Measurements from ENCODE around the gene PELI3. TPM values are rescaled to one million over a fixed set of nuclear protein-coding genes. Genes with fewer than 3 reads are reported as not detected.

Gene PELI3
- total and polyA plus RNA-seq, 2 of the 8 experiments (the other 6 are each of a cell fraction or from before 2014, with no cell fraction given) = 5.2 to 7.6 TPM

GRCh38 chr11:66419825-66420224, 46.9 kb upstream of the PELI3 start:
- Histone ChIP-seq H2BK120ac (replicated peaks; ENCODE audit: low read depth, low read length) (no peak overlapping the region), H3K14ac (ENCODE audit: insufficient read length) (no peak overlapping the region), H2BK20ac (ENCODE audit: low read length) (no peak overlapping the region), H2AFZ (ENCODE audit: low read length) (no peak overlapping the region), H3K79me1 (ENCODE audit: low read depth, low read length) (no peaks in the 10 kb centered on the region), H3K27ac (ENCODE audit: low read depth, low read length) (no peak overlapping the region), H2BK5ac (ENCODE audit: low read depth, low read length) (no peak overlapping the region), H2BK15ac (ENCODE audit: low read length) (no peak overlapping the region), H2AK5ac (ENCODE audit: low read depth, low read length) (no peak overlapping the region), H3K9ac (replicated peaks in 1 of 4; ENCODE audit: extremely low read depth in 1 of 4, low read depth in 3 of 4, low read length in 3 of 4) (no peak overlapping the region; a peak in 1 of 7 replicates), H3K9me3 (ENCODE audit: insufficient read depth in 2 of 2, low read depth in 1 of 2, low read length in 1 of 2) (no peaks in the 10 kb centered on the region), H3K4me1 (replicated peaks in 1 of 4; ENCODE audit: control insufficient read depth in 3 of 4, insufficient read depth in 4 of 4, low read length in 3 of 4) (peaks cover 7 to 24% (median 11%) of the 10 kb centered on the region in 4 experiments), H3K4ac (replicated peaks; ENCODE audit: insufficient read length, low read depth, low read length) (no peak overlapping the region), H3K23ac (ENCODE audit: insufficient read length) (no peak overlapping the region), H3K23me2 (ENCODE audit: low read depth, low read length) (peaks cover 13% of the 10 kb centered on the region), H3K27me3 (replicated peaks in 1 of 4; ENCODE audit: control insufficient read depth in 3 of 4, extremely low read depth in 1 of 4, insufficient read depth in 3 of 4, low read length in 3 of 4) (peaks cover 13 to 28% (median 26%) of the 10 kb centered on the region in 4 experiments), H2BK12ac (ENCODE audit: low read depth, low read length) (no peak overlapping the region), H3K56ac (replicated peaks; ENCODE audit: insufficient read length, low read depth, low read length) (no peak overlapping the region), H4K5ac (ENCODE audit: insufficient read length, low read depth, low read length) (no peak overlapping the region), H4K91ac (replicated peaks; ENCODE audit: insufficient read length, low read length) (no peak overlapping the region), H4K20me1 (replicated peaks in 1 of 2; ENCODE audit: control insufficient read depth in 1 of 2, insufficient read depth in 2 of 2, low read length in 2 of 2) (peaks cover 16 to 27% of the 10 kb centered on the region in 2 experiments), H4K8ac (ENCODE audit: extremely low read depth, insufficient read depth, low read length) (no peak overlapping the region), H3K36me3 (ENCODE audit: control insufficient read depth in 2 of 4, insufficient read depth in 4 of 4, low read length in 3 of 4) (no peaks in the 10 kb centered on the region; a peak in 1 of 8 replicates), H3K79me2 (ENCODE audit: control insufficient read depth in 1 of 2, insufficient read depth in 2 of 2, low read length in 2 of 2) (no peaks in the 10 kb centered on the region), H3K18ac (ENCODE audit: extremely low read depth, low read length) (no peak overlapping the region), H3K4me3 (ENCODE audit: extremely low read depth in 1 of 4, insufficient read depth in 2 of 4, low read depth in 3 of 4, low read length in 4 of 4) (peak overlapping the region; percentile 17 to 61 (median 54); a peak in 7 of 8 replicates), H3K4me2 (ENCODE audit: insufficient read depth in 1 of 2, low read depth in 2 of 2, low read length in 2 of 2) (peak overlapping the region; percentile 88)
- ChIA-PET POLR2A (ENCODE audit: partially characterized antibody) (interaction anchor here (0.8 to 7.3 kb wide), 4 partner anchors 9 to 127 kb away, joined by 3 to 78 read pairs (median 14); partner anchors contain the start of genes ACTN3, DPP3, MRPL11 and ZDHHC24), CTCF (ENCODE audit: partially characterized antibody) (interaction anchor here (0.9 to 13.2 kb wide), 10 partner anchors 9 to 258 kb away, joined by 3 to 259 read pairs (median 16); partner anchors contain the start of genes DPP3, MRPL11 and RBM4B)
- FAIRE-seq = no peak
- 3% methylated on average over 15 of the region's 30 CpGs; no CpG with 5 or more reads in 1 of the 2 experiments for WGBS, 2 experiments (ENCODE audit: extremely low coverage in 1 of 2, insufficient coverage in 1 of 2, insufficient read length in 1 of 2, insufficient replicate concordance in 2 of 2, low coverage in 1 of 2, low lambda C conversion rate in 2 of 2, missing lambda C conversion rate in 1 of 2)
- no peak for TF ChIP-seq ATF2 (IDR thresholded peaks at IDR 0.05; ENCODE audit: low read length)
- TF ChIP-seq SRF (IDR thresholded peaks at IDR 0.05; ENCODE audit: low read depth, low read length) = peak; percentile 85
- peak in 1 of 2 experiments; percentile 84 for DNase-seq (ENCODE audit: low read depth in 1 of 2, low spot score in 2 of 2)
